Osteocyte (in vitro differentiated cells): ENCODE data around the gene RARA. TPM values are rescaled to one million over a fixed set of nuclear protein-coding genes. Genes with fewer than 3 reads are reported as not detected.
A peak's percentile ranks its signal among the peaks of the same experiment; 100 is the strongest.

Source experiments
- DNase-seq: peaks from one replicate; pipeline ENCODE4 v3.0.0; 2021; ENCODE audit warnings: mixed read lengths; ENCODE audit not compliant: unreplicated experiment; ENCODE audit errors: extremely low spot score
- H3K27ac Mint-ChIP-seq: one replicate; pipeline ENCODE4 v1.8.0; 2021; ENCODE audit warnings: mild to moderate bottlenecking, mixed read lengths; ENCODE audit not compliant: unreplicated experiment
- H3K27me3 Mint-ChIP-seq: one replicate; pipeline ENCODE4 v1.8.0; 2021; ENCODE audit warnings: mixed read lengths; ENCODE audit not compliant: unreplicated experiment
- H3K36me3 Mint-ChIP-seq: one replicate; pipeline ENCODE4 v1.8.0; 2021; ENCODE audit warnings: mixed read lengths; ENCODE audit not compliant: unreplicated experiment
- H3K4me1 Mint-ChIP-seq: one replicate; pipeline ENCODE4 v1.8.0; 2021; ENCODE audit warnings: mixed read lengths; ENCODE audit not compliant: unreplicated experiment
- H3K4me3 Mint-ChIP-seq: one replicate; pipeline ENCODE4 v1.8.0; 2021; ENCODE audit warnings: mild to moderate bottlenecking, moderate library complexity, mixed read lengths; ENCODE audit not compliant: unreplicated experiment
- H3K9me3 Mint-ChIP-seq: one replicate; pipeline ENCODE4 v1.8.0; 2021; ENCODE audit warnings: mixed read lengths; ENCODE audit not compliant: unreplicated experiment
- total RNA-seq: library from RNA; stranded (reverse); gene quantifications from 2 replicates; pipeline ENCODE4 v1.2.1, GENCODE V29; 2021
- TF ChIP-seq, protein P1 (sequence below): fragments of 200-600 bp; sonication (generic); IDR thresholded peaks from 2 replicates; pipeline ENCODE4 v1.5.0; 2021; ENCODE audit warnings: antibody characterized with exemption, mild to moderate bottlenecking, moderate library complexity

Gene RARA
- total RNA-seq, 1 donor from 2014 or later = 62.6 TPM

DNA sequence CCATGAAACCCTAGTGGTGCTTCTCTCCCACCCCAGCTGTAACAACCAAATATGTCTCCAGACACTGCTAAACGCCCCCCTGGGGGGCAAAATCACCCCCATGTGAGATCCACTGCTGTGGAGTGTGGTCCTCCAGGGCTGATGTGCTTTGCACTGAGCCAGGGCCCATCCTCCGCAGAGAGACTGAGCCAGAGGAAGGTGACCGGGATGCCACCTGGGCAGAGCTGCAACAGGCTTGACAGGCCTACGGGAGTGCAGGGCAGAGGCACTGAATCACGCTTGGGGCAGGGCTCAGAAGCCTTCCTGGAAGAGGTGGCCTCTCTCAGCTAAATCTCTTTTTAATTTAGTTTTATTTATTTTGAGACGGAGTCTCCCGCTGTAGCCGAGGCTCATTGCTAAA lies 51.1 kb downstream of the RARA start:
- Mint-ChIP-seq H3K27ac (no peak overlapping the region), H3K27me3 (no peaks in the 10 kb centered on the region), H3K4me1 (peaks cover 21% of the 10 kb centered on the region), H3K36me3 (peaks cover 5% of the 10 kb centered on the region), H3K4me3 (no peak overlapping the region), H3K9me3 (no peaks in the 10 kb centered on the region)
- DNase-seq = no peak
- TF ChIP-seq, protein P1, sequence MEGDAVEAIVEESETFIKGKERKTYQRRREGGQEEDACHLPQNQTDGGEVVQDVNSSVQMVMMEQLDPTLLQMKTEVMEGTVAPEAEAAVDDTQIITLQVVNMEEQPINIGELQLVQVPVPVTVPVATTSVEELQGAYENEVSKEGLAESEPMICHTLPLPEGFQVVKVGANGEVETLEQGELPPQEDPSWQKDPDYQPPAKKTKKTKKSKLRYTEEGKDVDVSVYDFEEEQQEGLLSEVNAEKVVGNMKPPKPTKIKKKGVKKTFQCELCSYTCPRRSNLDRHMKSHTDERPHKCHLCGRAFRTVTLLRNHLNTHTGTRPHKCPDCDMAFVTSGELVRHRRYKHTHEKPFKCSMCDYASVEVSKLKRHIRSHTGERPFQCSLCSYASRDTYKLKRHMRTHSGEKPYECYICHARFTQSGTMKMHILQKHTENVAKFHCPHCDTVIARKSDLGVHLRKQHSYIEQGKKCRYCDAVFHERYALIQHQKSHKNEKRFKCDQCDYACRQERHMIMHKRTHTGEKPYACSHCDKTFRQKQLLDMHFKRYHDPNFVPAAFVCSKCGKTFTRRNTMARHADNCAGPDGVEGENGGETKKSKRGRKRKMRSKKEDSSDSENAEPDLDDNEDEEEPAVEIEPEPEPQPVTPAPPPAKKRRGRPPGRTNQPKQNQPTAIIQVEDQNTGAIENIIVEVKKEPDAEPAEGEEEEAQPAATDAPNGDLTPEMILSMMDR = no peak

DNA sequence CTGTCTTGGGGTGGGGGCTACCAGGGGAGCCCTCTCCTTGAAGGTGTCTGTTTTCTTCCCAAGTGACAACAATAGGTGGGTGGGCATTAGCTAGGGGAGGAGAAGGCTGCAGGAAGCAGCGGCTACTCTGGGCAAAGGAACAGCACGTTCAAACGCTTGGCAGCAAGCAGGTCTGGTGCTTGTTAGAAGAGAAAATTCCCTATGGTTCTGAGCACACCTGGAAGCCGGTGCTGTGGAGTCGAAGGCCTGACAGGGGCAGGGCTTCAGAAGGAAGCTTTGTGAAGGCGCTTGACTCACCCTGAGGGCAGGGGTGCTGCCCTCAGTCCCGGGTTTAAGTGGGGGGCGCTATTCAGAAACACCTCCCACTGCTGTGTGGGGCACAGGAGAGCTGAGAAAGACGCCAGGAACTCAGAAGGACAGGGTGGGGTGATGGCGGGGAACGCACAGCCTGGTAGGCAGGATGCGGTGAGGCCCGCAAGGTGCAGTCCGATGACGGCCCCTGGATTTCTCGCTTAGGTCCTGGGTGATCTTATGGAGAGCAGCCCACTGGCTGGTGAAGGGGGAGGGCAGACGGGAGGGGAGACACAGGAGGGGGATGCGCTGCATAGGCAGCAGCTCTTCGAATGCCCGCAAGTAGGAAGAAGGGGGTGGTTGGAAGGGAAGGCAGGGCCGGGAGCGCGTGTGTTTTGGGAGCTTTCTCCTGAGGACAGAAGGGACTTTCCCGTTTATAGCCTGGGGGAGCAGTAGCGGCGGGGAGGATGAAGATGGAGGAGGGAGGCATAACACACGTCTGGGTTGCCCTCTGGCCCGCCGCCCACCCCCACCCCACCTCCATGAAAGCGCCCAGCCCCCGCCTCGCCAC lies 52.3 kb downstream of the RARA start:
- H3K27ac Mint-ChIP-seq = no peak overlapping the region
- no peak overlapping the region for H3K4me3 Mint-ChIP-seq
- peaks cover 2% of the 10 kb centered on the region for H3K36me3 Mint-ChIP-seq
- DNase-seq = no peak
- H3K27me3 Mint-ChIP-seq = no peaks in the 10 kb centered on the region
- TF ChIP-seq, protein P1 = no peak
- H3K4me1 Mint-ChIP-seq = peaks cover 21% of the 10 kb centered on the region
- no peaks in the 10 kb centered on the region for H3K9me3 Mint-ChIP-seq

- Mint-ChIP-seq H3K36me3 (no peaks in the 10 kb centered on the region), H3K27me3 (no peaks in the 10 kb centered on the region), H3K27ac (no peak overlapping the region), H3K4me1 (peaks cover 21% of the 10 kb centered on the region), H3K9me3 (no peaks in the 10 kb centered on the region), H3K4me3 (peak overlapping the region; percentile 70)
- no peak for DNase-seq
- TF ChIP-seq, protein P1 = no peak
These were observed 53.1 kb downstream of the RARA start for GRCh38 chr17:40361925-40362695.

GRCh38 chr17:40362696-40363110 lies 53.7 kb downstream of the RARA start:
- Mint-ChIP-seq H3K27me3 (no peaks in the 10 kb centered on the region), H3K27ac (no peak overlapping the region), H3K36me3 (no peaks in the 10 kb centered on the region), H3K9me3 (no peaks in the 10 kb centered on the region), H3K4me3 (peak overlapping the region; percentile 70), H3K4me1 (peaks cover 21% of the 10 kb centered on the region)
- TF ChIP-seq, protein P1 = peak; percentile 85
- DNase-seq = peak; percentile 93
